ENCODE measurements around the gene IL12RB2.

- no peak for TF ChIP-seq EZH2 (IDR thresholded peaks at IDR 0.05; ENCODE audit: low read depth)
- TF ChIP-seq CTCF (conservative IDR thresholded peaks at IDR 0.05): no peak
Observed at GRCh38 chr1:67280696-67281095, 27.0 kb upstream of the IL12RB2 start.

All from PC-9 (cell line).